Activated B cell treated with CpG ODN at 0.5 μM for 24 hours (primary cell): ENCODE results near the gene RFT1. TPM values are rescaled to one million over a fixed set of nuclear protein-coding genes. Genes with fewer than 3 reads are reported as not detected.

ENCODE experiments used
- ATAC-seq: fragments of 200-7000 bp; cut with Tn5 transposase; one replicate; pipeline ENCODE4 v1.10.0; 2021; ENCODE audit warnings: low read depth, mild to moderate bottlenecking, moderate library complexity
- CTCF ChIA-PET: fragments of 350-600 bp; sonication (Branson Sonifier 250); formaldehyde crosslinking; loops from one replicate; lab custom pipeline; 2021; ENCODE audit warnings: antibody characterized with exemption; lab: Charles Lee
- POLR2A ChIA-PET: fragments of 350-600 bp; sonication (Branson Sonifier 250); formaldehyde crosslinking; loops from one replicate; lab custom pipeline; 2021; ENCODE audit warnings: antibody characterized with exemption; lab: Charles Lee
- DNase-seq: peaks from one replicate; pipeline ENCODE4 v3.0.0; 2022
- H3K27ac Mint-ChIP-seq: one replicate; pipeline ENCODE4 v1.8.0; 2020; ENCODE audit warnings: mixed read lengths
- H3K27me3 Mint-ChIP-seq: one replicate; pipeline ENCODE4 v1.8.0; 2021; ENCODE audit warnings: mixed read lengths
- H3K36me3 Mint-ChIP-seq: one replicate; pipeline ENCODE4 v1.8.0; 2021; ENCODE audit warnings: low read depth, mixed read lengths
- H3K4me1 Mint-ChIP-seq: one replicate; pipeline ENCODE4 v1.8.0; 2021; ENCODE audit warnings: mixed read lengths
- H3K4me3 Mint-ChIP-seq: one replicate; pipeline ENCODE4 v1.8.0; 2020; ENCODE audit warnings: mild to moderate bottlenecking, mixed read lengths
- H3K9me3 Mint-ChIP-seq: one replicate; pipeline ENCODE4 v1.8.0; 2020; ENCODE audit warnings: mixed read lengths
- intact Hi-C: fragments of 100-400 bp; cut with micrococcal nuclease; formaldehyde crosslinking; loops from one replicate; pipeline ENCODE4 v1.15.1; 2024
- total RNA-seq: library from RNA; stranded (reverse); gene quantifications from 2 replicates; pipeline ENCODE4 v1.2.3, GENCODE V29; 2022
- TF ChIP-seq, protein P1 (sequence below): fragments of 200-600 bp; IDR thresholded peaks from one replicate; pipeline ENCODE4 v1.8.0; 2022; ENCODE audit warnings: antibody characterized with exemption, mild to moderate bottlenecking

RFT1 gene
- total RNA-seq, 1 donor from 2014 or later = 23.6 TPM

DNA sequence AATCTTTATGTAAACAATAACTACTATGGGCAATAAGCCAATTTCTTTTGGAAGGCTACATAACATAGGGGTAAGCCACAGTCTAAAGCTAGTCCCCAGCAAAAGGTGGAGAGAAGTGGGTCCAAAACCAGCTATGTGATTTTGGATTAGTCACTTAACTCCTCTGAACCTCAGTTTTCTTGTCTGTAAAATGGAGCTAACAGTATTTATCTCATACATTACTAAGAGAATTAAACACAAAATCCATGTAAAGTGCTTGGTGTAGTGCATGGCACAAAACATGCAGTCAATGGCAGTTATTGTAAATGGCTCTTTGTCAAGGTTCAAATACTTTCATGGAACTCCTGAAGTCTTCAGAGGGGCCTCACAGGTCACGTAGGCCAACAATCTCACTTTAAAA lies 13.3 kb downstream of the RFT1 start:
- Mint-ChIP-seq H3K27me3 (no peaks in the 10 kb centered on the region), H3K27ac (no peak overlapping the region), H3K4me1 (no peaks in the 10 kb centered on the region), H3K9me3 (no peaks in the 10 kb centered on the region), H3K4me3 (no peak overlapping the region), H3K36me3 (peaks cover 55% of the 10 kb centered on the region)
- DNase-seq (no peak), ATAC-seq (no peak)
- POLR2A ChIA-PET = no interaction called here
- intact Hi-C loops = no loop called here
- TF ChIP-seq, protein P1, sequence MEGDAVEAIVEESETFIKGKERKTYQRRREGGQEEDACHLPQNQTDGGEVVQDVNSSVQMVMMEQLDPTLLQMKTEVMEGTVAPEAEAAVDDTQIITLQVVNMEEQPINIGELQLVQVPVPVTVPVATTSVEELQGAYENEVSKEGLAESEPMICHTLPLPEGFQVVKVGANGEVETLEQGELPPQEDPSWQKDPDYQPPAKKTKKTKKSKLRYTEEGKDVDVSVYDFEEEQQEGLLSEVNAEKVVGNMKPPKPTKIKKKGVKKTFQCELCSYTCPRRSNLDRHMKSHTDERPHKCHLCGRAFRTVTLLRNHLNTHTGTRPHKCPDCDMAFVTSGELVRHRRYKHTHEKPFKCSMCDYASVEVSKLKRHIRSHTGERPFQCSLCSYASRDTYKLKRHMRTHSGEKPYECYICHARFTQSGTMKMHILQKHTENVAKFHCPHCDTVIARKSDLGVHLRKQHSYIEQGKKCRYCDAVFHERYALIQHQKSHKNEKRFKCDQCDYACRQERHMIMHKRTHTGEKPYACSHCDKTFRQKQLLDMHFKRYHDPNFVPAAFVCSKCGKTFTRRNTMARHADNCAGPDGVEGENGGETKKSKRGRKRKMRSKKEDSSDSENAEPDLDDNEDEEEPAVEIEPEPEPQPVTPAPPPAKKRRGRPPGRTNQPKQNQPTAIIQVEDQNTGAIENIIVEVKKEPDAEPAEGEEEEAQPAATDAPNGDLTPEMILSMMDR = no peak
- CTCF ChIA-PET = interaction anchor here (1.4 to 4.3 kb wide), 2 partner anchors 17 to 80 kb away, joined by 6 to 77 read pairs; no protein-coding TSS in a partner anchor

DNA sequence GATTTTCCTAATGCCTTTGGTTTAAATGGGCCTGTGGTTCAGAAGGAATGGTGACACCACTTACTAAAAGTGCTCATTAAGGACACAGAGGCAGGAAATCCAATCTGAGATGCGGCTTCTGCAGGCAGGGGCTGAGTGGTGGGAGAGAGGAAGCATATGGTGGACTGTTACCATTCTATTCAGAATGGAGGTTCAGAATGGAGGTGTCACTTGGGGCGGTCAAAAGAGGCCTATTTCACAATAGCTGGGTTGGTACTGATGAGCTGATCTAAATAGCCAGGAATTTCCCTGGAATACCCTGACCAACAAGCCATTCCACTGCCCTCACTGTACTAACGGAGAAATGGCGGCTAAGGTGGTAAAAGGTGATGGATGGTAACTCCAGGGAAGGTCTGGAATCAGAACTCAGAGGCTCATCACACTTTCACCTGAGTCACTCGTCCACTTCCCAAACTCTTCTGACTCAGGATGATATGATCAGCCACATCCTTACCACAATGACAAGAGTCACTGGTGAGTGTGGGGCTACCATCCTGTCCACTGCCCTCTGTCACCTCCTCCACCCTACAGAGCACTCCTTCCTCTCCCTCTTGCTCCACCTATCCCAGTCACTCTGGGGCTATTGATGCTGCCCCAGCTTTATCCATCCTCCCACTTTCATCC lies 15.7 kb downstream of the RFT1 start:
- Mint-ChIP-seq H3K27ac (no peak overlapping the region), H3K36me3 (peaks cover 50% of the 10 kb centered on the region), H3K4me1 (no peaks in the 10 kb centered on the region), H3K4me3 (no peak overlapping the region), H3K9me3 (no peaks in the 10 kb centered on the region), H3K27me3 (no peaks in the 10 kb centered on the region)
- TF ChIP-seq, protein P1 = no peak
- intact Hi-C loops = loop anchor here (1.0 to 2.0 kb wide), 4 partner anchors 16 to 596 kb away; partner anchors contain the start of gene RFT1
- ATAC-seq (no peak), DNase-seq (no peak)
- ChIA-PET POLR2A (interaction anchor here (0.6 to 2.1 kb wide), 3 partner anchors 13 to 82 kb away, joined by 3 to 6 read pairs (median 3); no protein-coding TSS in a partner anchor), CTCF (interaction anchor here (0.6 to 4.3 kb wide), 16 partner anchors 8 to 596 kb away, joined by 3 to 77 read pairs (median 4); no protein-coding TSS in a partner anchor)

DNA sequence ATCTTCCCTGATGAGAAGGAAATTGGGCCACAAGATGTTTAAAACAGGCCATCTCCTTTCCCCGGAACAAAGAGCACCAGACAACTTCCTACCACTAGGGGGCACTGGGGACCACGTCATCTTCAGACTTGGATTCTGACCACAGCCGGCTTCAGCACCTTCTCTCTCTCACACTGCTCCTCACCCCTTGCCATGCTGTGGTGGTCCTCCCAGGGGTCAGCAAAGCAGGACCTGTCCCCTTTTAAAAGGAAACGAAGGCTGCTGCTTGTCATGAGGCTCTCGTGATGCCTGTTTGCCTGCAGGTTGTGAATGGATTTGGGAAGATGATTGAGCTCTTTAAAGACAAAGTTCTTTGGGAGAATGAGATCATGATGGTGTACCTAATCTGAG lies 16.2 kb downstream of the RFT1 start:
- H3K36me3 Mint-ChIP-seq = peaks cover 50% of the 10 kb centered on the region
- no peak overlapping the region for H3K4me3 Mint-ChIP-seq
- intact Hi-C loops = loop anchor here (1.0 to 2.0 kb wide), 4 partner anchors 16 to 596 kb away; partner anchors contain the start of gene RFT1
- DNase-seq (peak; percentile 62), ATAC-seq (peak; percentile 96)
- CTCF ChIA-PET = interaction anchor here (0.6 to 4.3 kb wide), 12 partner anchors 9 to 402 kb away, joined by 3 to 77 read pairs (median 4); no protein-coding TSS in a partner anchor
- POLR2A ChIA-PET = interaction anchor here (0.6 to 2.1 kb wide), 3 partner anchors 13 to 83 kb away, joined by 3 to 6 read pairs (median 3); no protein-coding TSS in a partner anchor
- H3K4me1 Mint-ChIP-seq = no peaks in the 10 kb centered on the region
- TF ChIP-seq, protein P1 = no peak
- no peaks in the 10 kb centered on the region for H3K9me3 Mint-ChIP-seq
- H3K27ac Mint-ChIP-seq = no peak overlapping the region
- no peaks in the 10 kb centered on the region for H3K27me3 Mint-ChIP-seq

DNA sequence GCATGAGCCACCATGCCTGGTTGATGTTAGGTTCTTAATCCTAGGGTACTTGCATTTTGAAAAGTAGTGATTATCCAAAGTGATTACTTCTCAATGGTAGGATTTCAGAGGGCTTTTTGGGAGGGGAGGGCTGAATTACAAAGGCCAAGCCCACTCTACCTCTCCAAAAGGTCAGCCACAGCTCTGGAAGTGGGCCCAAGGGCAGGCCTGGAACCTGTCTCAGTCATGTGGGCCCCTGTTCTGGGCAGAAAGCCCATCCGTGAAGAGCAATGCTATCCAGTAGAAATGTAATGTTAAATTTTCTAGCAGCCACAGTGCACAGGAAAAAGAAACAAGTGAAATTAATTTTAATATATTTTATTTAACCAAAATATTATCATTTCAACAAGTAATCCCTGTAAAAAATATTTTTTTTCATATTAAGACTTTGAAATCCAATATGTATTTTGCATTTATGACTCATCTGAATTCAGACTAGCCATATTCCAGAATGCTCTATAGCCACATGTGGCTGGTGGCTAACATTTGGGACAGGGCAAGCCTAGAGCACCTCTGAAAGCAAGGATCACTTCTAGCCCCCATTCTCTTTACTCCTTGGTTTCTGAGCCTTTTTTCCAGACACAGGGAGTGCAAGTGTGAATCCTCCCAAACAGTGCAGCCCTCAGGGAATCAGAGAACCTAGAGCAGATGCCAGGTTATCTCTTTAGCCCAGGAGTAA lies 16.8 kb downstream of the RFT1 start:
- H3K27ac Mint-ChIP-seq = no peak overlapping the region
- ChIA-PET CTCF (interaction anchor here (0.9 to 4.3 kb wide), 10 partner anchors 9 to 402 kb away, joined by 3 to 77 read pairs (median 5); no protein-coding TSS in a partner anchor), POLR2A (interaction anchor here (0.6 to 2.1 kb wide), 3 partner anchors 14 to 83 kb away, joined by 3 to 6 read pairs (median 3); no protein-coding TSS in a partner anchor)
- ATAC-seq (peak; percentile 35), DNase-seq (no peak)
- no peaks in the 10 kb centered on the region for H3K9me3 Mint-ChIP-seq
- no peaks in the 10 kb centered on the region for H3K4me1 Mint-ChIP-seq
- H3K27me3 Mint-ChIP-seq = no peaks in the 10 kb centered on the region
- peaks cover 50% of the 10 kb centered on the region for H3K36me3 Mint-ChIP-seq
- TF ChIP-seq, protein P1 = no peak
- no peak overlapping the region for H3K4me3 Mint-ChIP-seq
- intact Hi-C loops = loop anchor here (1.0 to 2.0 kb wide), 4 partner anchors 17 to 597 kb away; partner anchors contain the start of gene RFT1
